Fibroblast of skin of abdomen (primary cell): Measurements from ENCODE around the gene LY9.
"Not testable (repeated sequence)": the region's sequence is repeated elsewhere in the genome, so short reads cannot be mapped to it uniquely, and the experiment has no call there.

Experiments
- DNase-seq: peaks from one replicate; pipeline ENCODE4 v3.0.0-alpha.2; 2013

Gene LY9

GRCh38 chr1:160774886-160775719 is 20.9 kb upstream of the LY9 start:
- no peak for DNase-seq

GRCh38 chr1:160776178-160776577 is 19.8 kb upstream of the LY9 start:
- DNase-seq = no peak

GRCh38 chr1:160777486-160778089 is 18.4 kb upstream of the LY9 start:
- DNase-seq = no peak

- no peak for DNase-seq
These were observed 17.0 kb upstream of the LY9 start for GRCh38 chr1:160778976-160779375.

GRCh38 chr1:160779626-160780397 is 16.2 kb upstream of the LY9 start:
- DNase-seq = no peak

GRCh38 chr1:160780398-160780755 is 15.6 kb upstream of the LY9 start:
- DNase-seq = no peak

- no peak for DNase-seq
These were observed 14.7 kb upstream of the LY9 start for GRCh38 chr1:160781186-160781766.

GRCh38 chr1:160781914-160782689 is 13.9 kb upstream of the LY9 start:
- DNase-seq = no peak

GRCh38 chr1:160782988-160783765 is 12.8 kb upstream of the LY9 start:
- DNase-seq = not testable (repeated sequence)

- no peak for DNase-seq
These were observed 6.8 kb upstream of the LY9 start for GRCh38 chr1:160789051-160789701.

GRCh38 chr1:160789702-160790611 is 6.0 kb upstream of the LY9 start:
- DNase-seq = no peak

- DNase-seq = no peak
These were observed 1.6 kb upstream of the LY9 start for GRCh38 chr1:160794376-160794775.

- DNase-seq = no peak
These were observed 1.3 kb downstream of the LY9 start for GRCh38 chr1:160797271-160797709.

- no peak for DNase-seq
These were observed 1.9 kb downstream of the LY9 start for GRCh38 chr1:160797861-160798273.

GRCh38 chr1:160798439-160798838 is 2.5 kb downstream of the LY9 start:
- no peak for DNase-seq

- DNase-seq = no peak
These were observed 3.7 kb downstream of the LY9 start for GRCh38 chr1:160799641-160800040.

GRCh38 chr1:160800142-160800541 is 4.2 kb downstream of the LY9 start:
- DNase-seq = no peak

- DNase-seq = no peak
These were observed 4.9 kb downstream of the LY9 start for GRCh38 chr1:160800645-160801408.
